A673 (cell line): Measurements from ENCODE around the gene RFFL. TPM values are rescaled to one million over a fixed set of nuclear protein-coding genes. Genes with fewer than 3 reads are reported as not detected.
"Not testable (repeated sequence)": the region's sequence is repeated elsewhere in the genome, so short reads cannot be mapped to it uniquely, and the experiment has no call there.

Experiments
- BruUV-seq: library from RNA; stranded (reverse); fragments of 400-500 nt; replicated peaks from 2 replicates; lab custom pipeline; 2021; lab: Mats Ljungman, UMichigan
- CTCF ChIA-PET: fragments of 300-600 bp; sonication (Branson Sonifier 250); formaldehyde crosslinking; loops from one replicate; lab custom pipeline; 2022; ENCODE audit warnings: antibody characterized with exemption; lab: Charles Lee
- POLR2A ChIA-PET: fragments of 300-600 bp; sonication (Branson Sonifier 250); formaldehyde crosslinking; loops from one replicate; lab custom pipeline; 2022; ENCODE audit warnings: antibody characterized with exemption; ENCODE audit not compliant: low non-redundant PET; lab: Charles Lee
- DNase-seq: peaks from one replicate; pipeline ENCODE4 v3.0.0-alpha.2; 2015; ENCODE audit warnings: low spot score
- H3K27ac ChIP-seq: fragments of 200-600 bp; sonication (generic); 2 replicates; pipeline ENCODE4 v1.5.1; 2016; ENCODE audit warnings: mixed run types, low read depth, mild to moderate bottlenecking, mixed read lengths, antibody characterized with exemption, low read length; ENCODE audit not compliant: poor library complexity, severe bottlenecking
- H3K27me3 ChIP-seq: fragments of 200-600 bp; sonication (generic); replicated peaks from 2 replicates; pipeline ENCODE4 v1.6.1; 2017; ENCODE audit warnings: mixed run types, low read depth, mild to moderate bottlenecking, mixed read lengths, antibody characterized with exemption, low read length; ENCODE audit not compliant: insufficient read depth, poor library complexity
- H3K36me3 ChIP-seq: fragments of 200-600 bp; sonication (generic); 2 replicates; pipeline ENCODE4 v1.6.1; 2016; ENCODE audit warnings: mixed run types, mild to moderate bottlenecking, mixed read lengths, antibody characterized with exemption, low read length; ENCODE audit not compliant: insufficient read depth, poor library complexity, severe bottlenecking
- H3K4me1 ChIP-seq: fragments of 200-600 bp; sonication (generic); 2 replicates; pipeline ENCODE4 v1.6.1; 2017; ENCODE audit warnings: mixed run types, mild to moderate bottlenecking, mixed read lengths, antibody characterized with exemption, low read length; ENCODE audit not compliant: insufficient read depth, poor library complexity, severe bottlenecking
- H3K4me3 ChIP-seq: fragments of 200-600 bp; sonication (generic); 2 replicates; pipeline ENCODE4 v1.5.1; 2016; ENCODE audit warnings: low read depth, mixed run types, mild to moderate bottlenecking, mixed read lengths, low read length; ENCODE audit not compliant: poor library complexity, severe bottlenecking
- H3K9me3 ChIP-seq: fragments of 200-600 bp; sonication (generic); 2 replicates; pipeline ENCODE4 v1.6.1; 2016; ENCODE audit warnings: mixed run types, low read depth, mild to moderate bottlenecking, mixed read lengths, antibody characterized with exemption, low read length; ENCODE audit not compliant: poor library complexity, severe bottlenecking
- EZH2 ChIP-seq: fragments of 200-600 bp; sonication (generic); IDR thresholded peaks from 2 replicates; pipeline ENCODE4 v1.6.1; 2017; ENCODE audit warnings: borderline replicate concordance, low read depth, mild to moderate bottlenecking, mixed read lengths, antibody characterized with exemption, low read length; ENCODE audit not compliant: poor library complexity, severe bottlenecking
- intact Hi-C: fragments of 100-400 bp; cut with micrococcal nuclease; formaldehyde crosslinking; loops from one replicate; pipeline ENCODE4 v1.10.0; 2022; ENCODE audit not compliant: unreplicated experiment
- total RNA-seq: library from RNA; stranded (reverse); gene quantifications from 2 replicates; pipeline ENCODE4 v1.2.3, GENCODE V29; 2021
- TF ChIP-seq, protein P1 (sequence below): fragments of 300-800, 200-600 bp; sonication (generic); conservative IDR thresholded peaks from 2 replicates; pipeline ENCODE4 v1.5.1; 2017; ENCODE audit warnings: low read depth, mild to moderate bottlenecking, antibody characterized with exemption, low read length, moderate library complexity, mixed read lengths

RFFL gene
- total RNA-seq, 1 experiment from 2014 or later, result 10.5 TPM

DNA sequence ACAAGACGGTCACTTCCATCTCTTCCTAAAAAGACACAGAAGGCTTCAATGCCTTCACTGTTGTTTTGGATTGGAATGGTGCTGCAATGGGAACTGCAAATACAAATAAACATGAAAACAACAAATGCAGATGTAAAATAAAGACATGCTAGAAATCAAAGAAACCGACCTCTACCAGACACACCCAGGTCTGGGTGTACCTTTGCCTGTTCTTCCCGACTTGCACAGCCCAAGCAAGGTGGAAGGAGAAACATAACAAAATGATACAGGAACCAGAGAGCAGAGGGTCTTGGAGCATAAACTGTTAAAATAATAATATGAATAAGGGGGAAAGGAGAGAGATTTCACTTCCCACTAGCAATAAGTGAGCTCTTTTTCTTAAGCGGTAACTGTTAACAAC lies 17.3 kb downstream of the RFFL start:
- H3K9me3 ChIP-seq, result no peaks in the 10 kb centered on the region
- intact Hi-C loops, result no loop called here
- TF ChIP-seq, protein P1, sequence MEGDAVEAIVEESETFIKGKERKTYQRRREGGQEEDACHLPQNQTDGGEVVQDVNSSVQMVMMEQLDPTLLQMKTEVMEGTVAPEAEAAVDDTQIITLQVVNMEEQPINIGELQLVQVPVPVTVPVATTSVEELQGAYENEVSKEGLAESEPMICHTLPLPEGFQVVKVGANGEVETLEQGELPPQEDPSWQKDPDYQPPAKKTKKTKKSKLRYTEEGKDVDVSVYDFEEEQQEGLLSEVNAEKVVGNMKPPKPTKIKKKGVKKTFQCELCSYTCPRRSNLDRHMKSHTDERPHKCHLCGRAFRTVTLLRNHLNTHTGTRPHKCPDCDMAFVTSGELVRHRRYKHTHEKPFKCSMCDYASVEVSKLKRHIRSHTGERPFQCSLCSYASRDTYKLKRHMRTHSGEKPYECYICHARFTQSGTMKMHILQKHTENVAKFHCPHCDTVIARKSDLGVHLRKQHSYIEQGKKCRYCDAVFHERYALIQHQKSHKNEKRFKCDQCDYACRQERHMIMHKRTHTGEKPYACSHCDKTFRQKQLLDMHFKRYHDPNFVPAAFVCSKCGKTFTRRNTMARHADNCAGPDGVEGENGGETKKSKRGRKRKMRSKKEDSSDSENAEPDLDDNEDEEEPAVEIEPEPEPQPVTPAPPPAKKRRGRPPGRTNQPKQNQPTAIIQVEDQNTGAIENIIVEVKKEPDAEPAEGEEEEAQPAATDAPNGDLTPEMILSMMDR, result no peak
- no peak for TF ChIP-seq EZH2
- no TSS peak for BruUV-seq
- H3K27me3 ChIP-seq, result no peaks in the 10 kb centered on the region
- no peak overlapping the region for H3K27ac ChIP-seq
- DNase-seq, result no peak
- H3K4me3 ChIP-seq, result no peak overlapping the region
- ChIA-PET CTCF (no interaction called here), POLR2A (no interaction called here)
- no peaks in the 10 kb centered on the region for H3K36me3 ChIP-seq
- no peaks in the 10 kb centered on the region for H3K4me1 ChIP-seq

DNA sequence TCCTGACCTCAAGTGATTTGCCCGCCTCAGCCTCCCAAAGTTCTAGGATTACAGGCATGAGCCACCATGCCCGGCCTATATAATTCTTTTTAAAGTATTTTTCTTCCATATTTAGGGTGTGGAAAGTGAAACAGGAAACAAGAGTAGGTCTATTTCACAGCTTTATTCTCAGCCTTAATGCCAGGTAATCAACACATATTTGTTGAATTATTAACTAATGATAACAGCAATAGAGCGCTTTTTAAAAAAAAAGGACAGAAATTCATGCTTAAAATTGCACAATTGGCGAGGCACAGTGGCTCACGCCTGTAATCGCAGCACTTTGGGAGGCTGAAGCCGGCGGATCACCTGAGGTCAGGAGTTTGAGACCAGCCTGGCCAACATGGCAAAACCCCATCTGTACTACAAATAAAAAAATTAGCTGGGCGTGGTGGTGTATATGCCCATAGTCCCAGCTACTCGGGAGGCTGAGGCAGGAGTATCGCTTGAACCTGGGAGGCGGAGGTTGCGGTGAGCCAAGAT lies 18.0 kb downstream of the RFFL start:
- H3K27me3 ChIP-seq, H3K4me1 ChIP-seq, H3K27ac ChIP-seq, intact Hi-C loops, H3K9me3 ChIP-seq, POLR2A ChIA-PET, DNase-seq, CTCF ChIA-PET, H3K36me3 ChIP-seq, H3K4me3 ChIP-seq, BruUV-seq: not testable (repeated sequence)

- Histone ChIP-seq H3K4me3 (no peak overlapping the region), H3K9me3 (no peaks in the 10 kb centered on the region), H3K27ac (no peak overlapping the region), H3K36me3 (no peaks in the 10 kb centered on the region), H3K4me1 (no peaks in the 10 kb centered on the region), H3K27me3 (no peaks in the 10 kb centered on the region)
- no peak for DNase-seq
- intact Hi-C loops, result no loop called here
- CTCF ChIA-PET, result no interaction called here
- TF ChIP-seq EZH2, result no peak
- TF ChIP-seq, protein P1, result no peak
- no TSS peak for BruUV-seq
- POLR2A ChIA-PET, result interaction anchor here (0.6 kb wide), 1 partner anchor 54 kb away, joined by 3 read pairs; no protein-coding TSS in a partner anchor
Observed at GRCh38 chr17:35044181-35044580, 19.3 kb downstream of the RFFL start.

GRCh38 chr17:35041390-35041789 lies 22.1 kb downstream of the RFFL start:
- Histone ChIP-seq H3K27ac (no peak overlapping the region), H3K27me3 (no peaks in the 10 kb centered on the region), H3K4me3 (no peak overlapping the region), H3K4me1 (no peaks in the 10 kb centered on the region), H3K9me3 (no peaks in the 10 kb centered on the region), H3K36me3 (no peaks in the 10 kb centered on the region)
- no TSS peak for BruUV-seq
- ChIA-PET POLR2A (no interaction called here), CTCF (no interaction called here)
- DNase-seq, result no peak
- TF ChIP-seq EZH2, result no peak
- TF ChIP-seq, protein P1, result no peak
- intact Hi-C loops, result no loop called here
